ENCODE data around the gene TAS2R43. TPM values are rescaled to one million over a fixed set of nuclear protein-coding genes. Genes with fewer than 3 reads are reported as not detected.
"Not testable (repeated sequence)": the region's sequence is repeated elsewhere in the genome, so short reads cannot be mapped to it uniquely, and the experiment has no call there.

Gene TAS2R43
- 0.71 TPM in 1 of 2 replicates, not detected in the other for total RNA-seq (2014; rRNA removed; shearing (Covaris generic))

DNA sequence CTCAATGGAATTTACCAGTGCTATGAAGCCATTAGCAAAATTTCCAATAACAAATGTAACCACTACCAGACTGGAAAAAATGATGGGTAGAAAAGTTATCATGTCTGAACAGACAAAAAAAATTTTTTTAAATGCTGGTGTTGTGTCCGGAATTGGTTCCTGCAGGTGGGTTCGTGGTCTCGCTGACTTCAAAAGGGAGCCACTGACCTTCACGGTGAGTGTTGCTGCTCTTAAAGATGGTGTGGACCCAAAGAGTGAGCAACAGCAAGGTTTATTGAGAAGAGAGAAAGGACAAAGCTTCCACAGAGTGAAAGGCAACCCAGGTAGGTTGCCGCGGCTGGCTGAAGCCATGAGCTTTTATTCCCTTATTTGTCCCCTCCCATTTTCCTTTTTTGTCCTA, at the start of gene TAS2R43:
TSS of gene TAS2R43 (minus strand) at position 186 of the 400 bp plus-strand sequence. CDS start at position 102, 84 bp downstream.
- no peak for DNase-seq (ENCODE audit: low spot score)
- in situ Hi-C loops (cut with HindIII; ENCODE audit: low sequenced_read_pairs): no loop called here

DNA sequence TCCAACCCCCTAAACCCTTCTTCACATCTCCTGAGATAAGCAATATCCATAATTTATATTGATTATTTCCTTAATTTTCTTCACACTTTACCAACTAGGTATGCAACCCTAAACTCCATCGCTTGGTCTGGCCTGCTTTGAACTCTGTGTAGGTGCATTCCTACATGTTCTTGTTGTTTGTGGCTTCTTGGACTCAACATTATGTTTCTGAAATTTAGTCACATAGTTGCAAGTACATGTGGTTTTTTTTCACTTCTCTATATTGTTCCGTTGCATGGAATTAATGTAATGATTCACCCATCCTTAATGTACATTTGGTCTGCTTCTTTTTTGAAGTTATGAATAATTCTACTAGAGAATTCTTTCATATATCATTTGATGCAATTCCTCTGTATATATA, 44.0 kb upstream of the TAS2R43 start:
- no peak for DNase-seq (ENCODE audit: low spot score)
- in situ Hi-C loops (cut with HindIII; ENCODE audit: low sequenced_read_pairs): no loop called here

DNA sequence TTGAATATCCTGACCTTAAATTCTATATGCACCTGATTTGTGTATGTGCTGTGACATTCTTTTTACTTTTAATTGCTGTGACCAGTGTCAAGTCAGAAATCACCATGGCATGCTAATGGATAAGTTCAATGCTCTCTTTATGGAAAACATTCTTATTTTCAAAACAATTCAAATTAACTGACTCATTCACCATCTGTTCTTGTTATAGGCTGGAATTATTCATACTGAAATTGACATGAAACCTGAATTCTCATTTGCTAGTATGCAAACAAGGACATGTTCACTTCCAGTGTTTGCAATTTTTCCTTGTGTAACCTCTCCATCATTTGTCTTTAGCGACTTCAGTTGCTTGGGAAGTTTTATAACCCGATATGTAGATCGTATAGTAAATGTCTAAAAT, 42.2 kb upstream of the TAS2R43 start, which contains the start of gene TAS2R30:
TSS of gene TAS2R30 (minus strand) at position 340 of the 400 bp plus-strand sequence. CDS start 400 bp downstream, outside the sequence.
- in situ Hi-C loops (cut with HindIII; ENCODE audit: low sequenced_read_pairs): no loop called here
- DNase-seq (ENCODE audit: low spot score): peak; percentile 10

GRCh38 chr12:11133816-11134215, 41.7 kb upstream of the TAS2R43 start:
- DNase-seq (ENCODE audit: low spot score): no peak
- in situ Hi-C loops (cut with HindIII; ENCODE audit: low sequenced_read_pairs): no loop called here

GRCh38 chr12:11133162-11133561, 41.0 kb upstream of the TAS2R43 start:
- no peak for DNase-seq (ENCODE audit: low spot score)
- in situ Hi-C loops (cut with HindIII; ENCODE audit: low sequenced_read_pairs): no loop called here

- in situ Hi-C loops (cut with HindIII; ENCODE audit: low sequenced_read_pairs): no loop called here
- DNase-seq (ENCODE audit: low spot score): no peak
Observed at GRCh38 chr12:11130999-11131398, 38.9 kb upstream of the TAS2R43 start.

DNA sequence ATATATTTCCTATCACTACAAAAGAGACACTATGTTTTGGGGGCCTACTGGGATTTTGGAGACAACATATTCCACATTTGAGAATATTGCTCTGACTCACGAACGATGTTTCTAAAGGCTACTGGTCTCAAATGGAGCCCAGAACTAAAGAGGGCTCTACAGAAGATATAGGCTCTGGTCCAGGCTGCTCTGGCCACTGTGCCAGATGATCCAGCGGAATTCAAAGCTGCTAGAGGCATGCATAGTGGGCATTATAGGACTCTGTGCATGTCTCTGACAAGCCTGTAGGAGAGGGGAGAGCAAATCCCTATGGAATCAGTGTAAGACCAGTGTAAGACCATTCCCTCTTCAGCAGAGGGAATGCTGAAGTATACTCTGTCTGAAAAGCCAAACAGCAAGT, 38.3 kb upstream of the TAS2R43 start:
- in situ Hi-C loops (cut with HindIII; ENCODE audit: low sequenced_read_pairs): no loop called here
- no peak for DNase-seq (ENCODE audit: low spot score)

DNA sequence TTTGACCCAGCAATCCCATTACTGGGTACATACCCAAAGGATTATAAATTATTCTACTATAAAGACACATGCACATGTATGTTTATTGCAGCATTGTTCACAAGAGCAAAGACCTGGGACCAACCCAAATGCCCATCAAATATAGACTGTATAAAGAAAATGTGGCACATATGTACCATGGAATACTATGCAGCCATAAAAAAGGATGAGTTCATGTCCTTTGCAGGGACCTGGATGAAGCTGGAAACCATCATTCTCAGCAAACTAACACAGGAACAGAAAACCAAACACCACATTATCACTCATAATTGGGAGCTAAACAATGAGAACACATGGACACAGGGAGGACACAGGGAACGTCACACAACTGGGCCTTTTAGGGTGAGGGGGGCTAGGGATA, 22.0 kb upstream of the TAS2R43 start:
- DNase-seq (ENCODE audit: low spot score); in situ Hi-C loops (cut with HindIII; ENCODE audit: low sequenced_read_pairs): not testable (repeated sequence)

DNA sequence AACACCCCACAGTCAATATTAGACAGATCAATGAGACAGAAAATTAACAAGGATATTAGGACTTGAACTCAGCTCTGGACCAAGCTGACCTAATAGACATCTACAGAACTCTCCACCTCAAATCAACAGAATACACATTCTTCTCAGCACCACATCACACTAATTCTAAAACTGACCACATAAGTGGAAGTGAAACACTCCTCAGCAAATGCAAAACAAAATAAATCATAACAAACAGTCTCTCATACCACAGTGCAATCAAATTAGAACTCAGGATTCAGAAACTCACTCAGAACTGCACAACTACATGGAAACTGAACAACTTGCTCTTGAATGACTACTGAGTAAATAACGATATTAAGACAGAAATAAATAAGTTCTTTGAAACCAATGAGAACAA, 19.1 kb upstream of the TAS2R43 start:
- in situ Hi-C loops (cut with HindIII; ENCODE audit: low sequenced_read_pairs): not testable (repeated sequence)

GRCh38 chr12:11108862-11109261, 16.7 kb upstream of the TAS2R43 start:
- DNase-seq (ENCODE audit: low spot score): no peak
- in situ Hi-C loops (cut with HindIII; ENCODE audit: low sequenced_read_pairs): no loop called here

More for the DNA sequence above, 19.1 kb upstream of the TAS2R43 start:
- DNase-seq (ENCODE audit: low spot score): not testable (repeated sequence)

- DNase-seq (ENCODE audit: low spot score): no peak
- in situ Hi-C loops (cut with HindIII; ENCODE audit: low sequenced_read_pairs): no loop called here
Observed at GRCh38 chr12:11107719-11108118, 15.6 kb upstream of the TAS2R43 start.

- in situ Hi-C loops (cut with HindIII; ENCODE audit: low sequenced_read_pairs): no loop called here
- no peak for DNase-seq (ENCODE audit: low spot score)
Observed at GRCh38 chr12:11106288-11106687, 14.2 kb upstream of the TAS2R43 start.

DNA sequence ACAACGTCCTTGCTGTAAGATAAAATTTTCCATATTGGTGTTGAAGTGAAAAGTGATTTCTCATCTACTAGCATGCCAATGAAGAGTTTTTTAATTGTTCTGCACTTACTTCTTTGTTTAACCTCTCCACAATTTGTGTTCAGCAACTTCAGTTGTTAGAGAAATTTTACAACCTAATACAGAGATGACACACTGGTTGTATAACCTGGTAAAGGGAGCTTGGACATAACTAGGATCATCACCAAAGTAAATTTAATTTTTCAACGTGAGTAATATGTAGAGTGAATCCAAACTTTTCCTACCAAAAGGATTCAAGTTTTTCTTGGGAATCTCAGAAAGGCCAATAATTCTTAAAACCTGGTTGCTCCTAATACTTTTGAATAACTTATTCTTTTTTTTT, 13.4 kb upstream of the TAS2R43 start:
- no peak for DNase-seq (ENCODE audit: low spot score)
- in situ Hi-C loops (cut with HindIII; ENCODE audit: low sequenced_read_pairs): no loop called here

GRCh38 chr12:11094910-11095309, 2.8 kb upstream of the TAS2R43 start:
- DNase-seq (ENCODE audit: low spot score); in situ Hi-C loops (cut with HindIII; ENCODE audit: low sequenced_read_pairs): not testable (repeated sequence)

GRCh38 chr12:11089246-11089645, 2.9 kb downstream of the TAS2R43 start:
- in situ Hi-C loops (cut with HindIII; ENCODE audit: low sequenced_read_pairs): no loop called here
- DNase-seq (ENCODE audit: low spot score): no peak

- in situ Hi-C loops (cut with HindIII; ENCODE audit: low sequenced_read_pairs): no loop called here
Observed at GRCh38 chr12:11085419-11085818, 6.7 kb downstream of the TAS2R43 start.

DNA sequence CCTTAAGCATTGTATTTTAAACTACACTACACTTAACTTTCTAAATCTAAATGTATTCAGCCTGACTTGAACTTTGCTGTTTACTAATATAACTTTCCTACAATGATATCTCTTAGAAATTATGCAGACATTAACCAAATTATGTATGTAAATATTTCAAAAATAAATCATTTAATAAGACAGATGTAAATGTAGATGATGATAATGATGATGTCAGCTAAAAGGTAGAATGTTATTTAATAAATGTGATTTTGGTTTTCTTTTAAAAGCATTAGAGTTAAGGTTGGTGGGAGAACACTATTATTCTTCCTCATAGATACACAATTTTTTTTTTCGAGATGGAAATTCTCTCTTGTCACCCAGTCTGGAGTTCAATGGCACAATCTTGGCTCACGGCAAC, 10.1 kb downstream of the TAS2R43 start:
- DNase-seq (ENCODE audit: low spot score): no peak

More at GRCh38 chr12:11085419-11085818, 6.7 kb downstream of the TAS2R43 start:
- DNase-seq (ENCODE audit: low spot score): no peak

DNA sequence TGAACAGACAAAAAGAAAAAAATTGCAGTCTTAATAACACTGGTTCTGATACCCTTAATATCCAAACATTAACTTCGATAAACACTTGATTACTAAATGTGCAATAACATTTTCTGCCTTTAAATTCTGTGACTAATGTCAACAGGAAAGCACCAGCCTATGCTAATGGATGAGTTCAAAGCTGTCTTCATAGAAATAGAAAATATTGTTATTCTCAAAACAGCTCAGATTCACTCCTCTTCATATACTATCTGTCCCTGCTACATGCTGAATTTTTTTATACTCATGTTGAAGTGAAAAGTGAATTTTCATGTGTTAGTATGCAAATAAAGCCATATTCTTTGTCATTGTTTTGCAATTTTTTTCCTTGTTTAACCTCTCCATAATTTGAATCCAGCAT, 13.9 kb downstream of the TAS2R43 start:
- in situ Hi-C loops (cut with HindIII; ENCODE audit: low sequenced_read_pairs): no loop called here
- no peak for DNase-seq (ENCODE audit: low spot score)

More for the DNA sequence above, 10.1 kb downstream of the TAS2R43 start:
- in situ Hi-C loops (cut with HindIII; ENCODE audit: low sequenced_read_pairs): no loop called here

GRCh38 chr12:11075642-11076041, 16.5 kb downstream of the TAS2R43 start:
- no peak for DNase-seq (ENCODE audit: low spot score)
- in situ Hi-C loops (cut with HindIII; ENCODE audit: low sequenced_read_pairs): no loop called here

- in situ Hi-C loops (cut with HindIII; ENCODE audit: low sequenced_read_pairs): no loop called here
Observed at GRCh38 chr12:11071414-11071813, 20.7 kb downstream of the TAS2R43 start.

GRCh38 chr12:11070999-11071398, 21.1 kb downstream of the TAS2R43 start:
- in situ Hi-C loops (cut with HindIII; ENCODE audit: low sequenced_read_pairs): no loop called here
- no peak for DNase-seq (ENCODE audit: low spot score)

More at GRCh38 chr12:11071414-11071813, 20.7 kb downstream of the TAS2R43 start:
- no peak for DNase-seq (ENCODE audit: low spot score)
